GM21786 (cell line): ENCODE measurements around the gene ZMYND10.

ENCODE experiments used
- ATAC-seq: cut with Tn5 transposase; IDR thresholded peaks from one replicate; pipeline ENCODE4 v1.9.1; 2021; ENCODE audit not compliant: unreplicated experiment

Gene ZMYND10

DNA sequence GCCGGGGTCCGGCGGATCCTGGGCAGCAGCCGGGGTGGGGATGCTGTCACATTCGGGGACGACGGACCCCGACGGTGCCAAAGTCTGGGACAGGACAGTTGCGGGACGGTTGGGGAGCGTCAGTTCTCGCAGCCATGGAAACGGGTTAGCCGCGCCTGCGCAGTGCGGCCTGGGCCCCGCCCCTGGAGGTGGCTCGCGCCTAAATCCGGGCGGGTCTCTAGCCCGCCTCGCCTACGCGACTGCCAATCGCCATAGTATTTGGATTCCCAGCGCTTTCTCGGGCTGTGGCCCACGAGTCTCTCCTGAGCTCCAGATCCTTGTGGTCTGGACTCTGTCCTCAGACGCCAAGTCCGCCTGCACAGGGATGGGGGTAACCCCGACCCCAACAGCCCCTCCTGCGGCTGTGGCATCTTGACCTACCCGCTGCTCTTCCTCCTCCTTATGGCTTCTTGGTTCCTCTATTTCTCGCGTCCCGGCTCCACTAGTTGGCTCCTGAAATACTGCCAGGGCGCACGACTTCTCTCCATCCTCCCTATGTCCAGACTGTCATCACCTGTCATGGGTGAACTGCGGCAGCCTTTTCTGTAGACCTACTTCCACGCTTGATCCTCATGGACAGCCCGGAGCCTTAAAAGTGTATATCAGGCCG is at the start of gene ZMYND10:
Gene ZMYND10, minus strand, starts transcription at position 147 of the 649 bp plus-strand sequence. CDS start 153 bp downstream, outside the sequence.
- ATAC-seq: no peak

DNA sequence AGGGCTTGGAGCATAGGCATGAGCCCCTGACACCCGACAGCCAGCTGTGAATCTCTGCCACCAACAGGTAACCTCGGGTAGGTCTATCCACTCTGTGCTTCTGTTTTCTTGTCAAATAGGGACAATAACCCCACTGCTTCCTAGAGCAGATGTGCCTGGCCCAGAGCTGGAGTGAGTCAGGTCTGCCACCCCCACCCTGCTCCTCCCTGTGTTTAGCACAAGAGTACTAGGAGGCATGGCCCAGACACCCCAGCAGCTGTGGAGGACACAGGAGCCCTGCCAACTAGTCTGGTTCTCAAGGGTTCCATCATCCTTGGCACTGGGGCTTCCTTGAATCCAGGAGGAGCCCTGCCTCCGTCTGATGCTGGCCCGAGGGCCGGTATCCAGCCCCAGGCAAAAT is 47.5 kb upstream of the ZMYND10 start:
- no peak for ATAC-seq

DNA sequence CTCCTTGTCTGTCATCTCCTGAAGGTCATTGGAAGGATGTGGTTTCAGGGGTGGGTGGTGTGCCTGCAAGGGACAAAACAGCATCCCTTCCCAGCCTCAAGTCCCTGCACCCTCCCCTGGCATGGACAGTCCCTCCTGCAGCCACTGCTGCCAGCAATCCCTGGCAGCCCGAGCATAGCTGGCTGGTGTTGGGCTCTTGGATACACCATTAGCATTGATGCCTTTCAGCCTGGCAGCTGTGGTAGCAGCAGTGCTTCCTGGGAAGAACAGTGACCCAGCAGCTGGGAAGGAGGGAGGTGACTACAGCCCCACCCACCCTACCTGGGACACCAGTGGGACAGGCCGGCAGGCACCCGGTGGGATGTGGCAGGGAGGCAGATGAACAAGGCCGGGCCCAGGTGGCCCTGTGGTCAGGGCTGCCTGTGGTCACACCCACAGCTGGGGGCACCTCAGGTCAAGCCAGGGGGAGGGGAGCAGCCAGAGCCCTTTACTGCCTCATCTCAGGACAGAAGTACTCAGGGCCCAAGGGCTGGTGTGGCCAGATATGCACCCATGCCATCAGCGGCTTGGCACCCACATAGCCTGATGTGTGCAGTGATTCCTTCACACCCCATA is 46.7 kb upstream of the ZMYND10 start:
- ATAC-seq: no peak

DNA sequence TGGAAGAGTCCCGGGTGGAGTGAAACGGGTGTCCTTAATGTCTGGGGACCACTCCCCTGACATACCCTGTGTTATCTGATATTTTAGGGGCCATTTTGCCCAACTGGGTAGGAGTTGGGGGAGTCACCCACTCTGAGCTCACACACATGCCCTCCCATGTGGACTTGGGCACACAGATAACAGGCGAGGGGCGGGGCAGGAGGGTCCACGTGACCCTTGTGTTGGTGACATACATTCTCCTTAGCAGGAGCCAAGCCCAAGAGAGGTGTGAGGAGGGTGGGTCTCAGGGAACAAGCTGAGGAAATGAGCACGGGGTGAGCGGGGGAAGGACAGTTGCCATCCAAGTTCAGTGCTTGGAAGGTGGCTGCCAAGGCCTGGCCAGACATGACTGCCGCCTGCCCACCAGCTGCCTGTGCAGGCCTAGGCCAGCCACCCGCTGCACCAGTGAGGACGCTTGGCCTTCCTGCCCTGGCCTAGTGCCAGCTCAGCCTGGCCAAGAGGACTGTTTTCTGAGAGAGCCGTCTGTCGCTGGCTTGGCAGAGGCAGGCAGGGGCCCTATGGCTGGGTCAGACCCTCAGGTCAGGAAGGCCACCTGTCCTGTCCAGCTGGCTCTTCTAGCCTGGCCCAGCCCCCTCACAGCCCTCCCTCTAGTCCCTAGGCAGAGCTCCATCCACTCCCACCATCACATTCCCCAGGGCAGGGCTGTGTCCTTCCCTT is 45.1 kb upstream of the ZMYND10 start:
- ATAC-seq: no peak

DNA sequence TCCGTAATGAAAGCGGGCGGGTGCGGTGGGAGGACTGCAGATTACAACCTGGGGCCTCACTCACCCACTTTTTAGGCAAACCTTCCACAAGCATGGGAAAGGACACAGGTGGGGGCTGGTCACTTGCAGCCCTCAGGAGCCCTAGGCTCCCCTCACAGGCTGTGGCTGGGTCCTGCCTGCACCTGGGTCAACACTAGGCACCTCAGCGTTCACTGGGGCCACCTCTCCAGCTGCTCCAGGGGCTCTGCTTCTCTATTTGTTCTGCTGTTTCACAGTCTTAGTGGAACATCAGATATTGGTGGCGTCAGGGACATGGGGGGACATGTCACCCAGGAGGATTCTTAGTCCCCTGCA is 43.9 kb upstream of the ZMYND10 start:
- ATAC-seq: no peak

DNA sequence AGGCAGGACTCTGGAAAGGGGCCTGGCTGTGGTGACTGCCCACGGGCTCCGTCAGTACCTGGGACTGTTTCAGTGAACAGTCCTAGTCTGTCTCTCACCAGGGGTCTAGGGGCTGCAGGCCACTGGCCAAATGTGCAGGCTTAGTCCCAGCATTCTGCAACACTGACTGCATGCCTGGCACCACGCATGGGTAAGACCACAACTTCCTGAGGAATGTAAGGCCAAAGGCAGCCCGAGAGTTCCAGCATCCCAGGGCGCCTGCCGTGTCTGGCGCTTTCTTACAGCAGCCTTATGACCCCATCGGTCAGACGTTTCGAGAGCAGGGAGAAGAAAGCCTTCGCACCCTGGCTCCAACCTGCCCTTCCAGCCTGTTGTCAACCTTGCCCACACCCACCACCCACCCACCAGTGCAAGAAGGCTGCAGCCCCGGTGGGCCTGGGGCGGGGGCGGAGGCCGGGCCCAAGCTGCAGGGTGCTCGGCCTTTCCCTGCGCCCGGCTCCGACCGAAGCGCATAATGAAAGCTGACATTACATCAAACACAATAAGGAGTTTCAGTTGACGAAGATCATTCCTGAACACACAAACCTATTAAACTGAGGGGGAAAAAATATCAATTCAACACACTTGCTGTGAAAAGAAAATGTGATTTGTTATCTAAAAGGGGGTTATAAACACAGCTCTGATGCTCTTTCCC is 43.3 kb upstream of the ZMYND10 start:
- ATAC-seq: no peak

DNA sequence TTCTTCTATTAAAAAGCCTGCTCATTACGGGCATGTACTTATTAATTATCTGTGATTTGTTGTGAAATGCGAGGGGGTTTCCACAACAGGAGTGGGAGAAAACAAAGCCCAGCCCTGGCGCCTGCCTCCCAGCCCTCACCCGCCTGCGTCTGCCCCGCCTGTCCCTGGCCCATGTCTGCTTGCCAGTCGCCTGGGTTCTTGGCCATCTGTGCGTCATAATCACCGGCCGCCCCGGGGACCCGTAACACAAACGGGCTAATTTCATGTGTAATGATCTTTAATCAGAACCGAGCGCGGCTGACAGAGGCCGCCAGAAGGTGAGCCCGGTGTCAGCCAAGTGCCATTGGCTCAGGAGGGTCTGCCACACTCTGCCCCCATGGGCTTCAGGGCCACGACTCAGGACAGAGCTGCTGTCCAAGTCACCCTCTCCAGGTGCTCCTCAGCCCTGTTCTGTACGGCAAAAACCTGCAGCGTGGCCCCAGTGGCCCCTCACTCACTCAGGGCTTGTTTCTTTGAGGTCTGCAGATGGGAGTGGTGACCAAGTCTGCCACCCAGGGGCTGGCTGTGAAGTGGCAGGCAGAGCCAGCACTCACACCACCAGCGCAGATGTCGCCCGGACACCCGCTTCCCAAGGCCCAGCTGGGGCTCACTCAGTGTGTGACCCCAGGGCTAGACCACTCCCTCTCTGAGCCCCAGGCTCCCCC is 42.6 kb upstream of the ZMYND10 start:
- no peak for ATAC-seq

DNA sequence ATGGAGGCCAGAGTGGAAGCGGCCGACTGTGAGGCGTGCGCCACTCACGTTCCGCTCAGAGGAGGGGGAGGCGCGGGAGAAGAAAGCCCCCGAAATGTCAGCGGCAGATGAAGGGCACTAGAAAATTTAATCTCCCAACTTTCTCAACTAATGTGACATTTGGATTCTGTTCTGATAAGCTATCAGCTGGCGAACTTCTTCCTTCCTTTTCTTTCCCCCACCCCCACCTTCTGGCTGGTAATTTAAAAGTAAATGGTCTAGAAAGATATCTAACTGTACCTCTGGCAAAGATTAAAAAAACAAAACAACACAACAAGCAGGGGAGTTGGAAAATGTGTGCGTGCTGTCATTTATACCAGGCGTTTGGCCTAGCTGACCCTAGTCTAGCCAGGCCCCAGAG is 40.2 kb upstream of the ZMYND10 start:
- ATAC-seq: no peak

DNA sequence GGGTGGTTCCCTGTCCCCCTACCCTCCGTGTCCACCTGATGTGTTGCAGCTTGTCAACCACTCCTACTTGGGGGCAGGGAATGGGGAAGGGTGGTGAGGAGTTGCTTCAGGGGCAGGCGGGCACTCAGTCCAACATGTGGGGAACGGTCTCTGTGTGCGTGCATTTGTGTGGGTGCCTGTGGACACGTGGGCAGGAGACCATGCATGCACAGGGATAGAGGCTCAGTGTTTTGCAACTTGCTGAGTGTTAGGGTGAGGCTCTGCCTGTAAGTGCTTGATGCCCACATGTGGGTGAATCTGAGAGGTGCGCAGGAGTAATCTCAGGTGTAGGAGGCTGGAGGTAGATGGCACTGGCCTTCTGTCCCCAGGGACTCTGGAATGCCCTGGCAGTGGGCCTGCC is 38.2 kb upstream of the ZMYND10 start:
- no peak for ATAC-seq

DNA sequence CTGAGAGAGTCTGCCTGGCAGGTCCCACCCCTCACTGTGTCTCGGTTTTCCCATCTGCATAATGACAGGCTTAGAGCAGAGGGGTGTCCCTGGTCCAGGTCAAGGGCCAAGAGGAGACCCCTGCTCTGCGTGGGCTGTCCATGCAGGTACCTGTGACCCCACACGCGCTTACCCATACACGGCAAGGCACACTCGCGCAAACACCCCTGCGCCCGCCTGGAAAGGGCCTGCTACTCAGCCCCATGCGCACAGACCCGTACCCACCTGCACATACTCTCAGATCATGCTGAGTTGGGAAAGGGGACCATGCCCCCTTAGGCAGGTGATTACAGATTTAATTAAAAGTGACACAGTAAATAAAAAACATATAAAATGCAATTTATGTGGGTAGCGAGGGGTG is 37.2 kb upstream of the ZMYND10 start:
- no peak for ATAC-seq

DNA sequence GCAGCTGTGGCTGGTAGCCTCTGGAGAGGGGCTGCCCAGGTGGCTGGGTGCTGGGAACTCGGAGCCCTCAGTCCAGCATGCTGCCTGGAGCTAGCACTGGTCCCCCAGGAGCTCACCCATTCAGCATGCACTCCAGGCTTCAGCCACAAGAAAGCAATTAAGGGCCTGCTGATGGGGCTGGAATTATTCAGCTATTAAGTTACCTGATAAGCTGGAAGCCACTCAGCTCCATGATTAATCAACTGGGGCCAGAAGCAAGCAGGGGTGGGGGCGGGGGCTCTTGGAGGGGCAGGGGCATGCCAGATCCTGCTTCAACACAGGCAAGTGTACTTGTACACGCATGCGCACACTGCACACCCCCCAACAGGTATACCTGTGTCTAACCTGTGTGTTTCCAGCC is 35.9 kb upstream of the ZMYND10 start:
- no peak for ATAC-seq

DNA sequence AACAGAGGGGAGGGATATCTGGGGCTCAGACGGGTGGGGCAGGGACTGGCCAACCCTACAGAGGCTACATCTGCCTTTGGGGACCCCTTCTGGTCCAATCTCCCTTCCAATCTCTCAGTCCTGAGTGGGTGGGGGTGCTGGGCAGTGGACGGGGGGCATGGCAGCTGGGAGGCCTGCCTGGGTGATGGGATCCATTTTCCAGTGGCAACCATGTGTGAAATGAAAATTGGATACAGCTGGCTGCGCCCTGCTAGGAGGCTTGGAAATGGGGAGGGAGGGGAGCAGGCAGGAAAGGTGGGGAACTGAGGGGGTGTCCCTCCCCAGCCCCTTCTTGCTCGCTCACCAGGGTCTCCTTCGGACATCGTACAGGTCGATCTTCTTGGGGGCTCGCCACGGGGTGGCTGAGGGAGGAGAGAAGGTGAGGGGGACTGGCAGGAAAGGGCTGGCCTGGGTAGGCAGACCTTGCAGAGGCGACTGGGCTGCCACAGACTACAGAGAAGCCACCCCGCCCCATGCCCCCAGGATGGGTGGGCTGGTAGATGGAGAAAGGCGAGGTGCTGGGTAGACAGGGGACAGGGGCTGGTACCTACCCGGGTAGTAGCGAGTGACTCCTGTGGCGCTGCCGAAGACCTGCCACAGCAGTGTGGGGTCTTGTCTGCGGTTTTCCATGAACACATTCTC is 35.0 kb upstream of the ZMYND10 start:
- no peak for ATAC-seq

DNA sequence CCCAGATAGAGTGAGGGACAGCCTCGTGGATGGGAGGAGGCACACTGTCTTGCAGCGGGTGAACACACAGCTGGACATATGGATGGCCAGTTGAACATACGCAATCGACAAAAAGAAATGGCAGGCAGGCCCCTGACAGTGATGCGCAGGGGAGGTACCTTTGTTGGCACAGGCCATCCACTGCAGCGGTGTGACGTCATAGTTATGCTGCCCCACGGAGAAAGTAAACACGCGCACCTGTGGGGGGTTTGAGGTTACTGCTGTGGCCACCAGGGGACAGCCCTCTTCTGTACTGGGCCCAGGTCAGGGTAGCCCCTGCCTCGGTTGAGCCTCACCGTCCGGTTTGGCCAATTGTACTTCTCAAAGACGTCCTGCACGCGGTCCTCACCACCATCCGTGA is 33.2 kb upstream of the ZMYND10 start:
- ATAC-seq: no peak

DNA sequence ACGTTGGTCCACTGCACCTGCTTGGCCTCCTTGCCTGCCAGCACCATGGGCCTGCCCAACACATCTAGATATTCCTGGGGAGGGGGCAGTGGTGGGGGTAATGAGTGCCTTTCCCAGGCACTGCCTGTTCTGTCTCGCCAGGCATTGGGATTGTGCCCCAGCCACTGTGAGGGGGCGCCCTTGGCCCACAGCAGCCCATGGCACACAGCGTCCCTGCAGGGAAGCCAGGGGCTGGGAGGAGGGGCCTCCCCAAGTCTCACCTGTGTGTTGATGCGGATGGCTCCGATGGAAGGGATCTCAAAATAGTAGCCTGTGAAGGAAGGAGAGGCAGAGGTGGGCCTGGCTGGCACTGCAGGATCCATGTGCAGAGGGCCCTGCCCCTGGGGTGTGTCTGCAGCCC is 32.5 kb upstream of the ZMYND10 start:
- no peak for ATAC-seq

DNA sequence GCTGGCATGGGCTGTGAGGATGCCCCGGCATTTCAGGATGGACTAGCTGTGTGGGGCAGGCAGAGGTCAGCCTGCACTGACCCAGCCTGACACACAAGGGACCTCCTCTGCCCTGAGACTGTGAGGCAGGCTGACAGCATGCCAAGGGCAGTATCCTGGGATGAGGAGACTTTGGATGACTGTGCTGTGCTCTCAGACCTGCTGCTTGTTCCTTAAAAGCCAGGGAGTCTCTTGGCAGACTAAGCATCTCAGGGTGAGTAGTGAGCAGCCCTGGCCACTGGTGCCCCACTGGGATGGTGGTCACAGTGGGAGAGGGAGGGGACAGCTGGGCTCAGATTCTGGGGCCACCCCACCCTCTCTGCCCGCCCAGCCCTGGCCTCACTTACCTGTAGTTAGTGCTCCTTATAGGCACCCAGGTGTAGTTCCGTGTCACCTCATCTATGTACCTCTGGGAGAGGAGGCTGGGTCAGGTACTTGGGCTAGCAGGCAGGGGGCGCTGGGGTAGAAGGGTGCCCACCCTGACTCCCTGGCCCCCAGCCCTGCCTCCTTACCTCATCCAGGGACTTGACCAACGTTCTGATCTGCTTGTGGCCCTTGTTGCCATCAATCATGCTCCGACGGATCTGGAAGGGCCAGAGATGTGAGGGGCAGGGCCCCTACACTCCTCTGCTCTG is 29.9 kb upstream of the ZMYND10 start:
- ATAC-seq: no peak

DNA sequence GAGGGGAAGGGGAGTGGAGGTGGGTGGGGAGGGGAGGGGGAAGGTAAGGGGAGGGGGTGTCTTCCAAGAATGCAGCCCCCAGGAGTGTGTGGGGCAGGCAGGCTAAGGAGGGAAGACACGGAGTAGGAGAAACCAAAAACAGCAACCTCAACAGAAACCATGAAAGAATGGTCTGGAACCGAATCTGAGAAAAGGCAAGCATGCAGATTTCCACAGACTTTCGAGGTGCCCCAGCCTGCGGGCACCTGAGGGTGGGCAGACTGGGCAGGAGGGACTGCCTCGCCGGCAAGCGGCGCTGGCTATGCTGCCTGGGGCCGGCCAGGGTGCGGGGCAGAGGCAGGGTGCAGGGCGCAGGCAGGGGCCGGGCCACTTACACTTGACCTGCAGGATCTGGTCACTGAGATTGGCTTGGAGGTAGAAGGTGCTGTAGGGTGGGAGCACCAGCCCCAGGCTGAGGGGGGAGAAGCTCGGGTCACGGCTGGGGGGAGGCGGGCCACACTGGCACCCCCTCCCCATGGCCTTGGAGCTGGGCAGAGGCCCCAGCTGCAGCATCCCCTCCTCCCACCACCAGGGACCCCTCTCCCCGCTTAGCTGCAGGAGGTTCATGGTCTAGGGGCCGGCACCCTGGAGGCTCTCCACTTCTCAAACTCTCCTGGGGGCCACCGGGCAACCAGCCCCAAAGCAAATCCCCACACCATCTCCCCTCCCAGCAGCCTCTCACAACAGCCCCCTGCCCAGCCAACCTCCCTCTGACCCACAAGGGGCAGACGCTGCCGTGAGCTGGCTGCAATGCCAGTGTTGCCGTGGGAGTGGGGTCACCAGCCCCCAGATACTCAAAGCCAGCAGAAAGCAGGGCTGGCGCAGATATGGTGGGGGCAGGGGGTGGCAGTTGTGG is 29.1 kb upstream of the ZMYND10 start:
- ATAC-seq: no peak

DNA sequence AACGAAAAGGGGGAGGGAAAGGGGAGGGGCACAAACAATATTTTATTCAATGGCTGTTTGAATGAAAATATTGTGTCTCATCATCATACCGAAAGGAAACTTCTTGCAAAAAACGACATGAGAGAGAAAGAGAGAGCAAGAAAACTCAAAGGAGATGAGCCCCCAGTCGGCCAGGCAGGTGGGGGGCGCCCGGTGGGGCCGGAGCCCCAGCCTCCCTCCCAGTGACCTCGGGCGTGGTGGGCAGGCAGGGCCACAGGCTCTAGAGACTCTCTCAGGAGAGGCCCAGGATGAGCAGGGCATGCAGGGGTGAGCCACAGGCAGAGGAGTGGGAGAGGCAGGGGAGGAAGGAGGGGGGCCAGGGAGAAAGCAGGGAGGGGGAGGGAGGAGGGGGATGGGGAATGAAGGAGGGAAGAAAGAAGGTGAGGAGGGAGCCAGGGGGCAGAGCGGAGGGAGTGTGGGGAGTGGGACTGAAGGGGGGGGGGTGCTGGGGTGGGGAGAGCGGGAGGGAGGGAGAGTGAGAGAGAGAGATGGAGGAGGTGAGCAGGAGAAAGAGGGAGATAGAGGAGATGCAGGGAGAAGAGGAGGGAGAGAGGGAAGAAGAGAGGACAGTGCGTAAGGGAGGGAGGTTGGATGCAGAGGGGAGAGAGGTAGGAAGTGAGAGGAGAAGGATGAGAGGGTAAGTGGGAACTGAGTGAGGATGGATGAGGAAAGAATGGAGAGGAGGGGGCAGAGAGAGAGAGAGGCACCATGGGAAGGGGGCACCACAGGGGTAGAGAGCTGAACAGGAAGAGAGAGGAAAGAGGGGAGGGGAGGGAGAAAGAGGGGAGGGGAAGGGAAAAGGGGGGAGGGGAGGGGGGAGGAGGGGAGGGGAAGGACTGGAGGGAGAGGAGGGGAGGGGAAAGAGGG is 27.9 kb upstream of the ZMYND10 start:
- no peak for ATAC-seq

DNA sequence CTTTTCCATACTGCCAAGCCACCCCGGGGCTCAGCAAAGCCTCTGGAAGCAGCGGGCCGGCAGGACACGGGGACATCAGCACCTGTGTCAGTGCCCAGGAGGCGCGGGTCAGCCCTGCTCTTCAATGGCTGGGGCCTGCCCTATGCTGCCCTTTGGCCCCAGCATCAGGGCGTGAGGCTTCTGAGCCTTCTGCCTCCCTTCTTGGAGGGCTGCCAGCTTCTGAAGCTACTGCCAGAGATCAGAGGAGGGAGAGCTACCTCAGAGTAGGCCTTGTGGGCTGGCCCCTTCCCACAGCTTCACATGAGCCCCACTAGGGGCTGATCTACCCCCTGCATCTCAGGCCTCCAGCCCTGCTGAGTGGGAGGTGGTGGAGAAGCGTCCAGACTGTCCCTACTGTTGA is 26.8 kb upstream of the ZMYND10 start:
- no peak for ATAC-seq
